CD14-positive monocyte (primary cell): Measurements from ENCODE around the gene ZDHHC3. TPM values are rescaled to one million over a fixed set of nuclear protein-coding genes. Genes with fewer than 3 reads are reported as not detected.
A peak's percentile ranks its signal among the peaks of the same experiment; 100 is the strongest.

Experiments used
- DNase-seq, 3 donors: peaks; one replicate each; pipeline ENCODE4 v3.0.0-alpha.2; 2011 to 2022
- H2AFZ ChIP-seq: 2 replicates; pipeline ENCODE4 v1.6.0; 2012; ENCODE audit warnings: mild to moderate bottlenecking, low read depth, low read length, inconsistent platforms; ENCODE audit not compliant: insufficient read depth, poor library complexity, severe bottlenecking
- H3K27ac ChIP-seq, 2 donors: 1 replicate in 1 of 2; 2 replicates in 1 of 2; pipeline ENCODE4 v1.5.1; 2012 to 2013; ENCODE audit warnings: low read length in 2 of 2, control low read depth in 1 of 2, inconsistent platforms in 1 of 2, low read depth in 1 of 2, mild to moderate bottlenecking in 1 of 2
- H3K27me3 ChIP-seq, 2 donors: one replicate each; pipeline versions ENCODE4 v1.6.0 to v1.6.1; 2011 to 2013; ENCODE audit warnings: low read length in 2 of 2; ENCODE audit not compliant: control insufficient read depth in 2 of 2, insufficient read depth in 2 of 2
- H3K36me3 ChIP-seq, 2 donors: replicated peaks in 1 of 2; 1 replicate in 1 of 2; 2 replicates in 1 of 2; pipeline versions ENCODE4 v1.5.1 to v1.6.1; 2012 to 2013; ENCODE audit warnings: low read length in 2 of 2, control low read depth in 1 of 2, inconsistent platforms in 1 of 2, mild to moderate bottlenecking in 1 of 2; ENCODE audit not compliant: insufficient read depth in 2 of 2, control insufficient read depth in 1 of 2
- H3K4me1 ChIP-seq, 2 donors: 1 replicate in 1 of 2; 2 replicates in 1 of 2; pipeline versions ENCODE4 v1.5.1 to v1.6.1; 2012 to 2013; ENCODE audit warnings: low read length in 2 of 2, control low read depth in 1 of 2, inconsistent platforms in 1 of 2, mild to moderate bottlenecking in 1 of 2, moderate library complexity in 1 of 2; ENCODE audit not compliant: insufficient read depth in 2 of 2, control insufficient read depth in 1 of 2
- H3K4me2 ChIP-seq: replicated peaks from 2 replicates; pipeline ENCODE3; 2012; ENCODE audit warnings: low read length, moderate library complexity, mild to moderate bottlenecking; ENCODE audit not compliant: poor library complexity, severe bottlenecking; ENCODE audit errors: extremely low read depth
- H3K4me3 ChIP-seq, 3 experiments: fragments of 200-600 bp in 1 of 3; sonication (generic) in 1 of 3; replicated peaks in 1 of 3; 1 replicate in 2 of 3; 2 replicates in 1 of 3; pipeline ENCODE4 v1.5.1; 2011 to 2013; ENCODE audit warnings: low read length in 3 of 3, mild to moderate bottlenecking in 3 of 3, control low read depth in 2 of 3, low read depth in 2 of 3, inconsistent platforms in 1 of 3, moderate library complexity in 1 of 3
- H3K79me2 ChIP-seq: 2 replicates; pipeline ENCODE4 v1.6.0; 2012; ENCODE audit warnings: mild to moderate bottlenecking, control low read depth, inconsistent platforms, low read length, moderate library complexity; ENCODE audit not compliant: insufficient read depth
- H3K9ac ChIP-seq: 2 replicates; pipeline ENCODE4 v1.6.0; 2017; ENCODE audit warnings: low read length, mild to moderate bottlenecking; ENCODE audit not compliant: insufficient read depth, poor library complexity, severe bottlenecking
- H3K9me3 ChIP-seq, 2 donors: replicated peaks in 1 of 2; 1 replicate in 1 of 2; 2 replicates in 1 of 2; pipeline versions ENCODE4 v1.5.1 to v1.6.1; 2012 to 2013; ENCODE audit warnings: low read length in 2 of 2, control low read depth in 1 of 2; ENCODE audit not compliant: control insufficient read depth in 1 of 2, insufficient read depth in 1 of 2
- H4K20me1 ChIP-seq: 2 replicates; pipeline ENCODE4 v1.6.0; 2012; ENCODE audit warnings: mild to moderate bottlenecking, low read length, control low read depth, moderate library complexity; ENCODE audit not compliant: insufficient read depth
- H3K27ac Mint-ChIP-seq, 7 donors: one replicate each; pipeline ENCODE4 v1.8.0; 2020; ENCODE audit warnings: mild to moderate bottlenecking in 7 of 7, mixed read lengths in 7 of 7, moderate library complexity in 6 of 7, inconsistent platforms in 2 of 7
- H3K27me3 Mint-ChIP-seq, 3 donors: one replicate each; pipeline ENCODE4 v1.8.0; 2021 to 2022; ENCODE audit warnings: low read depth in 3 of 3, mild to moderate bottlenecking in 3 of 3, mixed read lengths in 3 of 3, moderate library complexity in 3 of 3, inconsistent platforms in 1 of 3
- H3K36me3 Mint-ChIP-seq, 2 donors: one replicate each; pipeline ENCODE4 v1.8.0; 2020; ENCODE audit warnings: mixed read lengths in 2 of 2, inconsistent platforms in 1 of 2, mild to moderate bottlenecking in 1 of 2
- H3K4me1 Mint-ChIP-seq: one replicate; pipeline ENCODE4 v1.8.0; 2020; ENCODE audit warnings: mild to moderate bottlenecking, mixed read lengths
- H3K4me3 Mint-ChIP-seq, 2 donors: one replicate each; pipeline ENCODE4 v1.8.0; 2020; ENCODE audit warnings: mild to moderate bottlenecking in 2 of 2, mixed read lengths in 2 of 2, moderate library complexity in 1 of 2
- H3K9me3 Mint-ChIP-seq, 7 donors: one replicate each; pipeline ENCODE4 v1.8.0; 2020 to 2022; ENCODE audit warnings: mixed read lengths in 7 of 7, mild to moderate bottlenecking in 6 of 7, moderate library complexity in 6 of 7, inconsistent platforms in 2 of 7
- WGBS: methylation state at CpG from one replicate; pipeline ENCODE4 v1.1.5; 2013; ENCODE audit warnings: missing lambda C conversion rate; ENCODE audit not compliant: insufficient coverage; 5-methylcytosine and 5-hydroxymethylcytosine counted together
- intact Hi-C, 2 donors: fragments of 100-400 bp; cut with micrococcal nuclease; formaldehyde crosslinking; loops; one replicate each; pipeline versions ENCODE4 v1.15.0 to v1.15.1; 2023
- polyA plus RNA-seq, 3 donors: library from polyadenylated mRNA; depleted of rRNA in 1 of 3; unstranded in 2 of 3; stranded (reverse) in 1 of 3; fragments of 300-500 nt in 2 of 3; fragments of >200 nt in 1 of 3; fragmentation: Illumina TruSeq in 2 of 3; gene quantifications; 1 replicate in 2 of 3; 2 replicates in 1 of 3; pipeline ENCODE4 v1.2.3, GENCODE V29; 2012 to 2021
- TF ChIP-seq, protein P1 (sequence below): fragments of 200-600 bp; IDR thresholded peaks from one replicate; pipeline ENCODE4 v1.8.0; 2022; ENCODE audit warnings: antibody characterized with exemption, mild to moderate bottlenecking

ZDHHC3 gene
- polyA plus RNA-seq, 3 donors, result 52.1 to 72.6 (median 61.3) TPM

DNA sequence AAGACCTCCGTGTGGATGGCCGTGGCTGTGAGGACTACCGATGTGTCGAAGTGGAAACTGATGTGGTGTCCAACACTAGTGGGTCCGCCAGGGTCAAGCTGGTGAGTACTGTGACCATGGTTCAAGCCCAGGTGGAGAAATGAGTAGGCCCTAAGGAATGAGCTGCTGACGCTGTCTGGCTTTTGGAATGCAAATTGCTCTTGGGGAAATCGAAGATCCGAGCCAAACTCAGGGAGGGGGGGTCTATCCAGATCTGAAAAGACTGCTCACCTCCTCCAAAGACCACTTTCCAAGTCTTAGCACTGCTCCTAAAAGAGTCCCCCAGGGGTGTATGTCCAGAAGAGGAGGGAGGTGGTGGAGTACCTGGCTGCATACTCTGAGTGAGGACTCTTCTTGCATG, 13.2 kb upstream of the ZDHHC3 start:
- H3K4me1 Mint-ChIP-seq, result peaks cover 19% of the 10 kb centered on the region
- Histone ChIP-seq H2AFZ (no peak overlapping the region), H3K4me2 (no peak overlapping the region), H3K27ac (no peak overlapping the region), H3K9ac (no peak overlapping the region), H4K20me1 (peaks cover 17% of the 10 kb centered on the region), H3K4me1 (peaks cover 4 to 10% of the 10 kb centered on the region in 2 donors), H3K27me3 (no peaks in the 10 kb centered on the region), H3K36me3 (peaks cover 18 to 51% of the 10 kb centered on the region in 2 donors), H3K4me3 (no peak overlapping the region), H3K79me2 (peaks cover 15% of the 10 kb centered on the region), H3K9me3 (no peaks in the 10 kb centered on the region)
- no peaks in the 10 kb centered on the region for H3K27me3 Mint-ChIP-seq
- no peak overlapping the region for H3K4me3 Mint-ChIP-seq
- WGBS, result 100% methylated on average over 5 of the region's 8 CpGs
- H3K27ac Mint-ChIP-seq, result peak overlapping the region in 2 of 7 donors; percentile 4 to 19
- intact Hi-C loops, result no loop called here
- H3K36me3 Mint-ChIP-seq, result peaks cover 53 to 56% of the 10 kb centered on the region in 2 donors
- TF ChIP-seq, protein P1, sequence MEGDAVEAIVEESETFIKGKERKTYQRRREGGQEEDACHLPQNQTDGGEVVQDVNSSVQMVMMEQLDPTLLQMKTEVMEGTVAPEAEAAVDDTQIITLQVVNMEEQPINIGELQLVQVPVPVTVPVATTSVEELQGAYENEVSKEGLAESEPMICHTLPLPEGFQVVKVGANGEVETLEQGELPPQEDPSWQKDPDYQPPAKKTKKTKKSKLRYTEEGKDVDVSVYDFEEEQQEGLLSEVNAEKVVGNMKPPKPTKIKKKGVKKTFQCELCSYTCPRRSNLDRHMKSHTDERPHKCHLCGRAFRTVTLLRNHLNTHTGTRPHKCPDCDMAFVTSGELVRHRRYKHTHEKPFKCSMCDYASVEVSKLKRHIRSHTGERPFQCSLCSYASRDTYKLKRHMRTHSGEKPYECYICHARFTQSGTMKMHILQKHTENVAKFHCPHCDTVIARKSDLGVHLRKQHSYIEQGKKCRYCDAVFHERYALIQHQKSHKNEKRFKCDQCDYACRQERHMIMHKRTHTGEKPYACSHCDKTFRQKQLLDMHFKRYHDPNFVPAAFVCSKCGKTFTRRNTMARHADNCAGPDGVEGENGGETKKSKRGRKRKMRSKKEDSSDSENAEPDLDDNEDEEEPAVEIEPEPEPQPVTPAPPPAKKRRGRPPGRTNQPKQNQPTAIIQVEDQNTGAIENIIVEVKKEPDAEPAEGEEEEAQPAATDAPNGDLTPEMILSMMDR, result no peak
- no peaks in the 10 kb centered on the region for H3K9me3 Mint-ChIP-seq
- no peak for DNase-seq

DNA sequence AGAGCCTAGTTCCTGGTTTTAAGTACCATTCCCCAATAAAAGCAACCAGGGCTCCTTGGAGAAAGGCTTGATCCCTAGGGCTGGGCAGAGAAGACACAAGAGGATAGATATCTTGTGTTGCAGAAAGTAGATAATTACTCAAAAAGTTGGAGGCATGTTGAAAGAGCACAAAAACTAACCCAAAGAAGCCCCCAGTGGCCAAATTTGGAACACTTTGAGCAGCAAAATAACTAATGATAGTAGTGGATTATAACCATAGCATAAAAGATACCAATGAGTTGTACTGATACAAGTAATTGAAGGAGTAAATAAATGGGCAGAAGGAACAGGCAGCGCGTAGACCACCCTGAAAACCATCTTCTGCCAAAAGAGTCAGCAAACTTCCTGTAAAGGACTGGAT, 12.1 kb upstream of the ZDHHC3 start:
- Mint-ChIP-seq H3K36me3 (peaks cover 44 to 49% of the 10 kb centered on the region in 2 donors), H3K9me3 (no peaks in the 10 kb centered on the region), H3K27me3 (no peaks in the 10 kb centered on the region), H3K27ac (no peak overlapping the region), H3K4me1 (peaks cover 29% of the 10 kb centered on the region), H3K4me3 (no peak overlapping the region)
- Histone ChIP-seq H3K4me2 (no peak overlapping the region), H3K9ac (no peak overlapping the region), H4K20me1 (peaks cover 23% of the 10 kb centered on the region), H3K27ac (no peak overlapping the region), H3K9me3 (no peaks in the 10 kb centered on the region), H3K36me3 (peaks cover 18 to 40% of the 10 kb centered on the region in 2 donors), H3K4me1 (peaks cover 8 to 18% of the 10 kb centered on the region in 2 donors), H3K27me3 (no peaks in the 10 kb centered on the region), H3K4me3 (no peak overlapping the region), H3K79me2 (peaks cover 25% of the 10 kb centered on the region), H2AFZ (no peak overlapping the region)
- no peak for DNase-seq
- WGBS, result no CpG with 5 or more reads among the region's 2 CpGs
- intact Hi-C loops, result no loop called here
- TF ChIP-seq, protein P1, result peak; percentile 70
